Stimulated activated CD4-positive, alpha-beta T cell treated with anti-CD3 and anti-CD28 coated beads, Interleukin-15, amount 100 ng/mL, for 48 hours (primary cell): ENCODE data around the gene UBXN4.
"Not testable (repeated sequence)": the region's sequence is repeated elsewhere in the genome, so short reads cannot be mapped to it uniquely, and the experiment has no call there.

Experiments
- DNase-seq, 2 donors: peaks; one replicate each; pipeline ENCODE4 v3.0.0-alpha.2; 2020; ENCODE audit warnings: low read depth in 2 of 2

Gene UBXN4

DNA sequence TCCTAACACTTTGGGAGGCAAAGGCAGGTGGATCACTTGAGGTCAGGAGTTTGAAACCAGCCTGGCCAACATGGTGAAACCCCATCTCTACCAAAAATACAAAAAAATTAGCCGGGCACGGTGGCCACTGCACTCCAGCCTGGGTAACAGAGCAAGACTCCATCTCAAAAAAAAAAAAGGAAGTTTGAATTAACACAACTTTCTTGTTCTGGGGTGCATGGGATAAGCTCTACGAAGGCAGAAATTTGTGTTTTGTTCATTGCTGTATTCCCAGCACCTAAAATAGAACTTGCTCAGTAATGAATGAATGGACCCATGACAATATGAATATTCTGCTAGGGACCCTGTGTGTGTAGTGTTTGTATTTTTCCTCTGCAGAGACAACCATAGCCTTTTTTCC is 66.2 kb downstream of the UBXN4 start:
- not testable (repeated sequence) for DNase-seq

DNA sequence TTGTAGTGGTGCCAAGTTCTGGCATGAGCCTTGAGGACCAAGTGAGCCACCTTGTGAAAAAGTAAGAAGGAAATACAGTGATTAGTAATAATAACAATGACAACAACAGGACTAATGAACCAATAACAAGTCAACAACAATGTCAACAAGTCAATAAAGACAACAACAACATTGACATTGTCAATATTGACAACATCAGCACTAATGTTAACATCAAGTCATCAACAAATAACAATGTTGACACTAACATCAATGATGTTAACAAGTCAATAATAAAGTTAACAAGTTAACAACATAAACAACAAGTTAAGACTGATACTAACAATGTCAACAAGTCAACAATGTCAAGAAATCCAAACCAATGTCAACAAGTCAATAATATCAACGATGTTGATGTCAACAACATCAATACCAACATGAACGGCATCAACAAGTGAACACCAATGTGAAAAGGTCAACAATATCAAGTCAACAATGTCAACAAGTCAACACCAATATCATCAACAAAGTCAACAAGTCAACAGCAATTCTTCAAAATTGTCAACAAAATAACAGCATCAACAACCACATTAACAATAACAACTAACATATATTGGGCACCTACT is 71.4 kb downstream of the UBXN4 start:
- no peak for DNase-seq

DNA sequence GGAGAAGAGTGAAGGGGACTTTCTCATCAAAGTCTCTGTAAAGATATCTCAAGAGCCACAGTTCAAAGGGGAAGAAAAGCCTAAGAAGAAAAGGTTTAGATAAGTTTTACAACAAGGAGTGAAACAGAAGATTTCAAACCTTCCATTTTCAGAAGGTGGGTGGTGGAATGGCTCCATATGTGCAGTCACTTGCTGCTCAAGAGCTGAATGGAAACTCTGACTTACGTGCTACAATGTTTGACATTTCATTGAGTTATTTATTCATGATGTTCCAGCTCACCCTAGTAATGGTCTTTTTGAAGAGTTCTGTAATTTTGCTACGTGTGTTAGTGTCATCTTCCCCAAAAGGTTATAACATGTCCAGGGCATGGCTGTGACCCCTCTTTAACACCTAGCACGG is 73.6 kb downstream of the UBXN4 start:
- no peak for DNase-seq

DNA sequence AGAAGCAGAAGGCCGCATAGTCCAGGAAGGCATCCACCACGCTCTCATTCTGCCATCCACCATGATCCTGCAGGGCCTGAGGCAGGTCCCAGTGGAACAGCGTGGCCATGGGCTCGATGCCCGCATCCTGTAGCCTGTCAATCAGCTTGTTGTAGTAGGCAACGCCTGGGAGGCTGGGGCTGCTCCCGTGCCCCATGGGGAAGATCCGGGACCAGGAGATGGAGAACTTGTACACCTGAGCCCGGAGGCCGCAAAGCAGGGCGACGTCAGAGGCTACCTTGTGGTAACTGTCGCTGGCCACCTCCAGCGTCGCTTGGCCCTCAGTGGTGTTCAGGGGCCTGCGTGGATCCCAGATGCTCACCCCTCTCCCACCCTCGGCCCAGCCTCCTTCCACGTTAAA is 75.8 kb downstream of the UBXN4 start:
- no peak for DNase-seq

DNA sequence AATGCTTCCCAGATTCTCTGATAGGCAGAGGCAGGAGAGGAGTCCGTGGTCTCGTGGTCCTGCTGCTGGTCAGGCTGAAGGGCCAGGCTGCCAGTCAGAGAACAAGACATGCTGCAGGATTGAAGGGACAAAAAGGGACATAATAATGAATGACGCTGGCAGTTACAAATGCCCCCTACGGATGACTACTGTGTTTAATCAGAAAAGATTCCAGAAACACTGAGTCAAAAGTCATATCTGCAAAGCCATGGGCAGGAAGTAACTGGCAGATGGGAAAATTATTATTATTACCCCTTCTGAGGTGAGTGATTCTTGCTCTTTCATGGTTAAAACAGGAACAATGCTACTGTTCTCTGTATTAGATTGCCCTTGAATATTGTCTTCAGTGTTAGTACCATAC is 76.3 kb downstream of the UBXN4 start:
- no peak for DNase-seq

DNA sequence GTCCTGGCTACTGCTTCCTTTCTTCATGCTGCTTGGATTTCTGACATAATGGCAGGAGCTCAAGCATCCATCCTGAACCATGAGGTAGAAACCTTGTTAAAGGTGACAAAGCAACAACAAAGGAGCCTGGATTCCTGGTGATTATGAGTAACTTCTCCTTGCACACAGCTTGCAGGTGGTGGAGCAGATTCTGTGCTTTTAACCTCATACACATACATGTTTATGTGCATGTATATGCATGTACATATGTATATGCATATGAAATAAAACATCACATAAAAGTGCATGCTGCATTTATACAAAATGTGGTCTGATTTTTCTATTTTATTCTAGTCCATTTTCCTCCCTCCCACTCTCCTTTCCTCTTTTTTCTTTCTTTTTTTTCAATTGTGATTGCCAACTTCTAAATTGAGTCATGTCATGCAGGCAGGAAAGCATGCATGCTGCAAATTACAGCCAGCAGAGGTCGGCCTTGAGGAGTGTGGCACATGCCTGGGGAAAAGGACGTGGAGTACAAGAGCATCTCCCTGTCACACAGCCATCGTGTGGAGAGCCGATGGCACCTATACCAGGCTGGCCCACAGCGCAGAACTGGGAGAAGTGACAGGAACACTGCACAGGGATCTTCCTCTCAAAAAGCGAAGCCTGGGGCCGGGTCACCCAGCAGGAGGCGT is 77.4 kb downstream of the UBXN4 start:
- DNase-seq, result peak; percentile 43 to 52

DNA sequence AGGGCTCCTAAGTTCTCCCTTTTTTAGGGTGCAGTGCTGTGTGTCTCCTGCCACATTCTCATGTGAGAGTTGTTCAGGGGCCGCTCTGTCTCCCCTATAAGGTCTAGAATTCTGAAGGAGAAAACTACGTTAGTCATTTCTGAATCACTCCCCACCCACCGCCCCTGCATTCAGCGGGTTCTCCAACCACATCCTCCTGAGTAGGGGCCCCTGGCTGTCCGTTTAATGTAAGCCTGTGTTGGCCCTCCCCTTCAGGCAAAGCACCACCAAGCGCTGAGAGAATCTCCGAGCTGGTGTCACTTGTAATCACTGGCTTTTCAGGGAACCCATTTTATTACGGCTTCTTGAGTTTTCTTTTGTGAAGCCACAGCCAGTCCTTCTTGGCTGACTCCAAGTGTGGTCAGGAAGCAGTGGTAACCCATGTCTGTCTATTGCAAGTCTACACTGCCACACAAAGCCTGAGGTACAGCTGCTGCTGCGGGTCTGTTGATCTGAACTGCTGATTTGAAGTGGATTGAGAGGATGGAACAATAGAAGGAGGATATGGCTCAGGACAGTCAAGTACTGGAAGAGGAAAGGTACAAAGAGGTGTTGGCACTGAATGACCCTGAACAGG is 78.5 kb downstream of the UBXN4 start:
- peak; percentile 86 to 88 for DNase-seq

DNA sequence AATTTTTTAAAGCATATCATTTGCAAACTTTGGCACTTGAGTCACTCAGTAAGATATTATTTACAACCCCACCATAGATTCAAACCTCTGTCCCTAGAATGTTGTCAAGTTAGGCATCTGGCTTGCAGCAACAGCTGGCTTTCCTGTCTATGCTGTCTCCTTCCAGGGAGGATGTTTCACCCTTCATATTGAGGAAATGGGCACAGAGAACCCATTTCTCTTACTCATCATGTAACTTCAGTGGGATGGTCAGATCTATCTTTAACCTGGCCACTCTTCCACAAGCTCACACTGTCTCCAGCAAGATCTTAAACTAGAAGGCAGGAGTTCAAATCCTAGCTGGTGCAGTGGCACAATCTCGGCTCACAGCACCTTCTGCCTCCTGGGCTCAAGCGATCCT is 79.5 kb downstream of the UBXN4 start:
- DNase-seq, result no peak

DNA sequence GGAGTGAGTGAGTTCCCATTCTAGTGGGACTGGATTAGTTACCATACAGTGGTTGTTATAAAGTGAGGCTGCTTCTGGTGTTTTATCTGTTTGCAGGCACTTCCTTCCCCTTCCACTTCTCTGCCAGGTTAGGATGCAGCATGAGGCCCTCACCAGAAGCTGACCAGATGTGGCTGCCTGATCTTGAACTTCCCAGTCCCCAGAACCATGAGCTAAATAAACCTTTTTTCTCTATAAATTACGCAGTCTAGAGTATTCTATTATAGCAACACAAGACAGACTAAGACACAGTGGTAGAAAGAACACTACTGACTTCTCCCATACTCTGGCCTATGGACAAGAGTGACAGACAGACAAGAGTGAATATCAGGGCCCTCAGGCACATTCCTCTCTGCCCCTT is 81.2 kb downstream of the UBXN4 start:
- DNase-seq, result no peak

DNA sequence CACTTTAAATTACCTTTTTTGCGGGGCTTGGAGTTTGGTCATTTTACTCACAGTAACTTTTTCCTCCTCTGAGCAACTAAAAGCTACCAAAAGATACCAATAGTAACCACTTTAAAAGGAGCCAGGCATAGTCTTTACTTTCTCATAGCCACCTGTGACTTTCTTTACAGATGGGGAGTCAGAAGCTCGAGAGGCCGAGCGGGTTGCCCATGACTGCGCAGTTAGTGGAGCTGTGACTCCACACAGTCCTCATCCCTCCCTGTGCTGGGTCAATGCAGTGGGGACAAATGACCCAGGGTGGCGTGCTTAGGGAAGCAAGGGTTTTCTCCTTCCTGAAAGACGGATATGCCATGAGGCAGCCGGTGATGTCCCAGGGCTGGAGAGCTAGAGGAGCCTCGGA is 83.5 kb downstream of the UBXN4 start:
- no peak for DNase-seq

DNA sequence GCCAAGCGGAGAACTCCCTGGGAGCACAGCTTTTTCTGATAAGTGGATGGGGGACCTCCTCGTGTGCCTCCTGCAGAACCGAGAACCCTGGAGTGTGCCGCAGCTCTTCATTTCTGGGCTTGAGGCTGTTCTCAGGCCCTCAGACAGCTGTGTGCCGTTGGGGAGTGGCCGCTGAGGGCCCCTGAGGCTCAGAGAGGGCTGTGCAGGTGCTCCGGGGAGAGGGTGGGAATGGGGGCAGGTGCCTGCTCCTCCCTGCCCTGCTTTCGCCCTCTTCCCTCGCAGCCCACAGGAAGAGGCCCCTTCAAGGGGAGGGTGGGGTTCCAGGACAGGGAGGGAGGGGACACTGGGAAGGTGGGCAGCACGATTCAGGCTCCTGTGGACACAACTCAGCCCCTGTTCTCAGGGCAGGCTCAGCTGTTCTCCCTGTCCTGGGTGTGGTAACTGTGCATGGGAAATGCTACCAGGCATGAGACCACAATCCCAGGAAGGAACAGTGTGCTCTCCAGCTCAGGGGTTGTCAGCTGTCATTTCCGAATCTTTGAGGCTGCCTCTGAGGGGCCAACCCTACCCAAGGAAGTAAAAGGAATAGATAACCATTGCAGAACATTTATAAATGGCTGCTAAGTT is 84.0 kb downstream of the UBXN4 start:
- DNase-seq, result no peak

DNA sequence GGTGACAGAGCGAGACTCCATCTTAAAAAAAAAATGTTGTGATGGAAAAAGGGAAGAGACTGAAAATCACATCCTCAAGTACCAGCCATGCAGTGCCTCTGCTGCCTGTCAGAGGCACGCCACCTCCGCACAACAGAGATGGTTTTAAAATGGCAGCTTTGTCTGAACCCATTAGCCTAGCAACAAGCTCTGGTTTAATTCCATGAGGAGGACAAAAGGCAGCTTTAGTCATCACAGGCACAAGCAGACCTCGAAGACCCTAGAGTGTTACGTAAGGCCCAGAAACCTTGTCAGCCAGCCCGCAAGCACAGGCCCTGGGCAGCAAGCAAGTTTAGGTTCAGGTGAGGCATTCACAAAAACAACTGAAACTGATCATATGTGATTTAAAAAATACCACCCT is 84.9 kb downstream of the UBXN4 start:
- no peak for DNase-seq

DNA sequence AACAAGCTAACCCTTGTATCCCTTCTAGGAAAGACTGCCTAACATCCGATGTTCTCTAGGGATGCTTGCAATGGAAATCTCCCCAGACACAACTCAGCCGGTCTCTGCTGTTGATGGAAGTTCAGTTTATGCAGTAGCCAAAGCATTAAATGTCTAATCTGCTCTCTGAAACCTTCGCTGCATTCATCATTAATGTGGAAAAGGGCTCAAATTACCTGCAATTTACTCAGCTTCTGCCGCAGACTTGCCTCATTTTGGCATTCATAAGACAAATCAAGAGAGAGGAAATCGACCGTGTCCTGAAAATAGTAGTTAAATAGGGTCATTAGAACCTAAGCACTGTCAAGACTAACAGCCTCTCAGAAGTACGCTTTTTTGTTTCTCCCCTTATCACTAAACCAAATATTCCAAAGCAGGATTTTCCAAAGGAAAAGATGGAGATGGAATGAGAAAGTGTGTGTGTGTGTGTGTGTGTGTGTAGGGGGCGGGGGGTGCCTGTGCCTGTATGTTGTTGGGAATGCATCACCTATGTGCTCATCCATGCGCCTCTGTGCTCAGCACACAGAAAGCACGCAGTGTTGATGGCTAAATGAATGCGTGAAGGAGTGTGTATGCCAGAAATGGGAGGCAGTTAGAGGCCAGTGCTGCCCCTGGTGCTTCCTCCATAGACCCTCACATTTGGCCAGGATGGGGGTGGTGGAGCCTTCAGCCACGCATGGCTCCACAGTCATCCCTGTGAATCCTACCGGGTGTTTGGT is 87.9 kb downstream of the UBXN4 start:
- no peak for DNase-seq

DNA sequence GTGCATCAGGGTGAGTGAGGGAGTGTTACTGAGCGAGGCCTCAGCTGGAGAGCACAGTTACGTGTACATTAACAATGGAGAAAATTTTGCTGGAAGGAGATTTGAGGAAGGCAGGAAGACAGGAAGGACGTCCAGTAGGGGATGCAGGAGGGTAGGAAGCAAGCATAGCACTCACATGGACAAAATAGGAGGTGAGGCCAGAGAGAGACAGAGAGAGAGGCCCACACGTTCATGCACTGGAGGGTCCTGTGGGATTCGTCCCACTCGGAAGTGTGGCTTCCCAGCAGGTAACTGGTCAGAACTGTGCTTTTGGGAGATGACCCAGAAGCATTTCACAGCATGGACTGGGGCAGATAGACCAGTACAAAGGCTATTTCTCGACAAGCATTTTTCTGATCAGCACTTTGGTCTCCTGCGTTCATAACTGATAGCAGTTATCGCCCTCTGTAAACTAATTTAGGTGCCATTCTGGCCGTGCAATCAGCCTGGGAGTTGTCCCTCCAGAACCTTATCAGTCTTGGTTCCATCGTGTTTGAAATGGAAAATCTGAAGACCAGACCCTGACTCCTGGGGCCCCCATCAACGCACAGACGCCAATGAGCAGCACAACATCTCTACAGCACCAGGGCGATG is 89.6 kb downstream of the UBXN4 start:
- no peak for DNase-seq

DNA sequence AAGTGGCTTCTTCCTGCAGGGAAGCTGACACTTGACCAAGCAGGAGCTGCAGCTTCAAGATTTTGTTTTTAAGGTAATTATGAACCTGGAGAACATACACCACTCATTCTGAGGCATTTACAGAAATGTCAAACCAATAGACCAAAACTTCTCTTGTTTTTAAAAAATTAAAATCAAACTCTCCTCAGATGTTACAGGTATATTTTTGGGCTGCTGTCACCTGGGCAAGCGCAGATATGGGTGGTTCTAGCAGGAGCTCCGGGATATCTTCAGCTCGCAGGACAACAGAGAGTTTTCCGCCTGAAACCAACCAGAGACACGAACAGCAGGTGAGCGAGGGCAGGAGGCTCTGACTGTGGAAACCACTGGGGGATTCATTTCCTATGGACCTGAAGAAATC is 91.2 kb downstream of the UBXN4 start:
- DNase-seq, result no peak
